MM.1S (cell line): ENCODE data around the gene PITRM1.
"Not testable (repeated sequence)": the region's sequence is repeated elsewhere in the genome, so short reads cannot be mapped to it uniquely, and the experiment has no call there.

Experiments used
- DNase-seq: peaks from one replicate; pipeline ENCODE4 v3.0.0-alpha.2; 2015
- H2AFZ ChIP-seq: fragments of 300-600 bp; sonication (generic); 2 replicates; pipeline ENCODE4 v1.6.0; 2016; ENCODE audit warnings: antibody characterized with exemption, low read length
- H3F3A ChIP-seq: fragments of 300-600 bp; sonication (generic); 2 replicates; pipeline ENCODE4 v1.6.1; 2016; ENCODE audit warnings: mild to moderate bottlenecking, antibody characterized with exemption, low read length, moderate library complexity, mixed read lengths; ENCODE audit not compliant: insufficient read depth
- H3K27ac ChIP-seq: fragments of 300-600 bp; sonication (generic); 2 replicates; pipeline ENCODE4 v1.5.1; 2016; ENCODE audit warnings: mild to moderate bottlenecking, low read length
- H3K27me3 ChIP-seq: fragments of 300-600 bp; sonication (generic); replicated peaks from 2 replicates; pipeline ENCODE4 v1.6.0; 2016; ENCODE audit warnings: low read length; ENCODE audit not compliant: insufficient read depth
- H3K36me3 ChIP-seq: fragments of 300-600 bp; sonication (generic); replicated peaks from 2 replicates; pipeline ENCODE4 v1.6.1; 2016; ENCODE audit warnings: mild to moderate bottlenecking, low read length, mixed read lengths; ENCODE audit not compliant: insufficient read depth
- H3K4me1 ChIP-seq: fragments of 300-600 bp; sonication (generic); 2 replicates; pipeline ENCODE4 v1.6.1; 2016; ENCODE audit warnings: low read length, mixed read lengths
- H3K4me2 ChIP-seq: fragments of 300-600 bp; sonication (generic); 2 replicates; pipeline ENCODE4 v1.6.0; 2016; ENCODE audit warnings: low read depth, low read length
- H3K4me3 ChIP-seq: fragments of 300-600 bp; sonication (generic); 2 replicates; pipeline ENCODE4 v1.5.1; 2016; ENCODE audit warnings: low read length, mixed read lengths
- H3K79me2 ChIP-seq: fragments of 300-600 bp; sonication (generic); 2 replicates; pipeline ENCODE4 v1.6.1; 2016; ENCODE audit warnings: mixed run types, low read length, mixed read lengths
- H3K9ac ChIP-seq: fragments of 300-600 bp; sonication (generic); 2 replicates; pipeline ENCODE4 v1.6.1; 2016; ENCODE audit warnings: low read length, mixed read lengths
- H3K9me2 ChIP-seq: fragments of 300-600 bp; sonication (generic); replicated peaks from 2 replicates; pipeline ENCODE4 v1.6.1; 2016; ENCODE audit warnings: mild to moderate bottlenecking, low read length, mixed read lengths; ENCODE audit not compliant: insufficient read depth
- H3K9me3 ChIP-seq: fragments of 300-600 bp; sonication (generic); replicated peaks from 2 replicates; pipeline ENCODE4 v1.6.1; 2016; ENCODE audit warnings: mild to moderate bottlenecking, low read length, mixed read lengths; ENCODE audit not compliant: insufficient read depth
- H4K20me1 ChIP-seq: fragments of 300-600 bp; sonication (generic); 2 replicates; pipeline ENCODE4 v1.6.1; 2016; ENCODE audit warnings: mild to moderate bottlenecking, low read length, moderate library complexity, mixed read lengths; ENCODE audit not compliant: insufficient read depth
- CTCF ChIP-seq: fragments of 300-600 bp; sonication (generic); IDR thresholded peaks from 2 replicates; pipeline ENCODE4 v1.5.1; 2016; ENCODE audit warnings: antibody characterized with exemption, low read length, mixed read lengths
- EZH2 ChIP-seq: fragments of 300-600 bp; sonication (generic); optimal IDR thresholded peaks from 2 replicates; pipeline ENCODE3; 2017; ENCODE audit warnings: low read depth, mild to moderate bottlenecking, antibody characterized with exemption, low read length, mixed read lengths
- EZH2phosphoT487 ChIP-seq: fragments of 300-600 bp; sonication (generic); IDR thresholded peaks from 2 replicates; pipeline ENCODE4 v1.6.1; 2018; ENCODE audit warnings: antibody characterized with exemption, low read length

Gene PITRM1

GRCh38 chr10:3107426-3107961, 65.1 kb downstream of the PITRM1 start:
- H3K9ac ChIP-seq, result no peak overlapping the region
- H3K9me2 ChIP-seq, result no peaks in the 10 kb centered on the region
- no peak overlapping the region for H3K27ac ChIP-seq
- no peak overlapping the region for H3K4me3 ChIP-seq
- no peaks in the 10 kb centered on the region for H3K4me1 ChIP-seq
- no peak for DNase-seq
- H4K20me1 ChIP-seq, result no peaks in the 10 kb centered on the region
- no peak overlapping the region for H2AFZ ChIP-seq
- no peaks in the 10 kb centered on the region for H3K9me3 ChIP-seq
- H3F3A ChIP-seq, result no peaks in the 10 kb centered on the region
- no peaks in the 10 kb centered on the region for H3K36me3 ChIP-seq
- no peaks in the 10 kb centered on the region for H3K27me3 ChIP-seq
- TF ChIP-seq CTCF, result no peak
- H3K79me2 ChIP-seq, result no peaks in the 10 kb centered on the region
- H3K4me2 ChIP-seq, result no peak overlapping the region

GRCh38 chr10:3106928-3107425, 65.6 kb downstream of the PITRM1 start:
- Histone ChIP-seq H3K9me3 (no peaks in the 10 kb centered on the region), H2AFZ (no peak overlapping the region), H3K36me3 (no peaks in the 10 kb centered on the region), H3K4me2 (no peak overlapping the region), H3K4me1 (no peaks in the 10 kb centered on the region), H3K9ac (no peak overlapping the region), H3K27ac (no peak overlapping the region), H3K79me2 (no peaks in the 10 kb centered on the region), H3F3A (no peaks in the 10 kb centered on the region), H3K27me3 (no peaks in the 10 kb centered on the region), H3K4me3 (no peak overlapping the region), H4K20me1 (no peaks in the 10 kb centered on the region), H3K9me2 (no peaks in the 10 kb centered on the region)
- DNase-seq, result no peak
- no peak for TF ChIP-seq EZH2
- no peak for TF ChIP-seq EZH2phosphoT487
- no peak for TF ChIP-seq CTCF

- DNase-seq, H3K4me1 ChIP-seq, H3K27ac ChIP-seq, H3K9ac ChIP-seq, H4K20me1 ChIP-seq, H3F3A ChIP-seq, H3K4me3 ChIP-seq, H2AFZ ChIP-seq, H3K4me2 ChIP-seq, H3K9me2 ChIP-seq, H3K79me2 ChIP-seq, H3K9me3 ChIP-seq, H3K36me3 ChIP-seq, H3K27me3 ChIP-seq: not testable (repeated sequence)
Measured at GRCh38 chr10:3106328-3106727, 66.3 kb downstream of the PITRM1 start.

DNA sequence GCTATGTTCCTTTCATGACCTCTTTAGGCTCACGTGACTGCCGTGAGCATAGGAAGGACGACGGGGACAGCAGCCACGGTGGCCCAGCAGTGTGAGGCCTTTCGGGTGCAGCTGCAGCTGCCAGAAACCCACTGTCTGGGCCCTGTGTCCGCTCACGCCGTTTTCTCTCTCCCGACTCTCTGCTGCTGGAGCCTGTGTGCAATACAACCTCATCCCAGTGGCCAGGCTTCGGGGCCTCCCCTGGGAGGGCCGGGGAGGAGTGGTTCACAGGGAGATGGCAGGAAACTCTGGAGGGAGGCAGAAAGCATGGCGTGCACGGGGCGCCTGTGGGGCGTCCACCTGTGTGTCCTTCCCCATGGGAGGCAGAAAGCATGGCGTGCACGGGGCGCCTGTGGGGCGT, 66.7 kb downstream of the PITRM1 start:
- Histone ChIP-seq H3K4me3 (no peak overlapping the region), H3K4me1 (no peaks in the 10 kb centered on the region), H3K79me2 (no peaks in the 10 kb centered on the region), H3K4me2 (no peak overlapping the region), H3K27ac (no peak overlapping the region), H3K36me3 (no peaks in the 10 kb centered on the region), H3K27me3 (no peaks in the 10 kb centered on the region), H3K9me2 (no peaks in the 10 kb centered on the region), H4K20me1 (no peaks in the 10 kb centered on the region), H3K9ac (no peak overlapping the region), H3K9me3 (no peaks in the 10 kb centered on the region), H3F3A (no peaks in the 10 kb centered on the region), H2AFZ (no peak overlapping the region)
- no peak for DNase-seq
- TF ChIP-seq EZH2, result no peak
- no peak for TF ChIP-seq CTCF
- no peak for TF ChIP-seq EZH2phosphoT487
